Stimulated activated CD8-positive, alpha-beta memory T cell treated with anti-CD3 and anti-CD28 coated beads, Interleukin-12 subunit alpha, Interleukin-12 subunit beta, amount 100 ng/mL, for 24 hours (primary cell): Measurements from ENCODE around the gene PKNOX1.
"Not testable (repeated sequence)": the region's sequence is repeated elsewhere in the genome, so short reads cannot be mapped to it uniquely, and the experiment has no call there.

ENCODE experiments used
- DNase-seq: peaks from one replicate; pipeline ENCODE4 v3.0.0-alpha.2; 2020; ENCODE audit errors: extremely low read depth

The PKNOX1 gene

GRCh38 chr21:42956824-42957630 lies 17.3 kb upstream of the PKNOX1 start:
- DNase-seq: no peak

GRCh38 chr21:42958122-42958521 lies 16.2 kb upstream of the PKNOX1 start:
- DNase-seq: not testable (repeated sequence)

GRCh38 chr21:42959728-42960127 lies 14.6 kb upstream of the PKNOX1 start:
- DNase-seq: no peak

GRCh38 chr21:42962380-42963007 lies 11.9 kb upstream of the PKNOX1 start:
- no peak for DNase-seq

GRCh38 chr21:42964086-42964485 lies 10.3 kb upstream of the PKNOX1 start:
- no peak for DNase-seq

GRCh38 chr21:42964546-42965210 lies 9.7 kb upstream of the PKNOX1 start:
- no peak for DNase-seq

- DNase-seq: no peak
Observed at GRCh38 chr21:42965211-42965560, 9.2 kb upstream of the PKNOX1 start.

GRCh38 chr21:42967616-42968015 lies 6.7 kb upstream of the PKNOX1 start:
- DNase-seq: not testable (repeated sequence)

- no peak for DNase-seq
Observed at GRCh38 chr21:42969193-42969600, 5.2 kb upstream of the PKNOX1 start.

- no peak for DNase-seq
Observed at GRCh38 chr21:42970946-42971653, 3.3 kb upstream of the PKNOX1 start.

- no peak for DNase-seq
Observed at GRCh38 chr21:42971897-42972275, 2.5 kb upstream of the PKNOX1 start.

- DNase-seq: no peak
Observed at GRCh38 chr21:42973309-42973990, 912 bp upstream of the PKNOX1 start.

- DNase-seq: peak; percentile 32
Observed at GRCh38 chr21:42974832-42975820, 764 bp downstream of the PKNOX1 start.

GRCh38 chr21:42975886-42976608 lies 1.7 kb downstream of the PKNOX1 start:
- no peak for DNase-seq

- no peak for DNase-seq
Observed at GRCh38 chr21:42980312-42981213, 6.2 kb downstream of the PKNOX1 start.

- DNase-seq: no peak
Observed at GRCh38 chr21:42981214-42981523, 6.8 kb downstream of the PKNOX1 start.

GRCh38 chr21:42981862-42982261 lies 7.5 kb downstream of the PKNOX1 start:
- DNase-seq: no peak

GRCh38 chr21:42983103-42983502 lies 8.7 kb downstream of the PKNOX1 start:
- DNase-seq: no peak

GRCh38 chr21:42983869-42984268 lies 9.5 kb downstream of the PKNOX1 start:
- no peak for DNase-seq
